Measurements from ENCODE around the gene ARL17B.
A peak's percentile ranks its signal among the peaks of the same experiment; 100 is the strongest.
"Not testable (repeated sequence)": the region's sequence is repeated elsewhere in the genome, so short reads cannot be mapped to it uniquely, and the experiment has no call there.

ARL17B gene

GRCh38 chr17:46244949-46245768 lies 116.4 kb downstream of the ARL17B start:
- DNase-seq (ENCODE audit: low spot score): not testable (repeated sequence)

GRCh38 chr17:46244339-46244913 lies 117.1 kb downstream of the ARL17B start:
- DNase-seq (ENCODE audit: low spot score): not testable (repeated sequence)

GRCh38 chr17:46243928-46244327 lies 117.6 kb downstream of the ARL17B start:
- DNase-seq (ENCODE audit: low spot score): not testable (repeated sequence)

GRCh38 chr17:46243505-46243904 lies 118.1 kb downstream of the ARL17B start:
- DNase-seq (ENCODE audit: low spot score): not testable (repeated sequence)

- DNase-seq (ENCODE audit: low spot score): not testable (repeated sequence)
Observed at GRCh38 chr17:46231359-46231758, 130.2 kb downstream of the ARL17B start.

GRCh38 chr17:46225274-46225794 lies 136.2 kb downstream of the ARL17B start:
- DNase-seq (ENCODE audit: low spot score): peak; percentile 42

- not testable (repeated sequence) for DNase-seq (ENCODE audit: low spot score)
Observed at GRCh38 chr17:46224864-46225263, 136.7 kb downstream of the ARL17B start.
